B cell (primary cell): Measurements from ENCODE around the gene C3orf49. TPM values are rescaled to one million over a fixed set of nuclear protein-coding genes. Genes with fewer than 3 reads are reported as not detected.
A peak's percentile ranks its signal among the peaks of the same experiment; 100 is the strongest.

ENCODE experiments used
- ATAC-seq: fragments of 200-7000 bp; cut with Tn5 transposase; one replicate; pipeline ENCODE4 v1.10.0; 2021; ENCODE audit warnings: low read depth, mild to moderate bottlenecking, moderate number of reproducible peaks, moderate library complexity
- CTCF ChIA-PET: fragments of 350-600 bp; sonication (Branson Sonifier 250); formaldehyde crosslinking; loops from one replicate; lab custom pipeline; 2021; ENCODE audit warnings: antibody characterized with exemption, inconsistent platforms; lab: Charles Lee
- POLR2A ChIA-PET: fragments of 350-600 bp; sonication (Branson Sonifier 250); formaldehyde crosslinking; loops from one replicate; lab custom pipeline; 2021; ENCODE audit warnings: antibody characterized with exemption; lab: Charles Lee
- DNase-seq: peaks from one replicate; pipeline ENCODE4 v3.0.0; 2013
- H2AFZ ChIP-seq: 2 replicates; pipeline ENCODE4 v1.6.1; 2012; ENCODE audit warnings: mild to moderate bottlenecking, low read depth, low read length; ENCODE audit not compliant: insufficient read depth, poor library complexity, severe bottlenecking
- H3K27ac ChIP-seq, 2 donors: 1 replicate in 1 of 2; 2 replicates in 1 of 2; pipeline ENCODE4 v1.5.1; 2012 to 2013; ENCODE audit warnings: low read length in 2 of 2, mild to moderate bottlenecking in 2 of 2, moderate library complexity in 1 of 2
- H3K27me3 ChIP-seq, 4 experiments: fragments of 200-600 bp in 1 of 4; sonication (generic) in 1 of 4; replicated peaks in 1 of 4; 1 replicate in 2 of 4; 2 replicates in 2 of 4; pipeline versions ENCODE4 v1.6.1 to v1.7.0; 2013 to 2016; ENCODE audit warnings: low read length in 3 of 4, mild to moderate bottlenecking in 2 of 4, mixed read lengths in 1 of 4, moderate library complexity in 1 of 4; ENCODE audit not compliant: insufficient read depth in 4 of 4, control insufficient read depth in 3 of 4; ENCODE audit errors: control extremely low read depth in 1 of 4
- H3K36me3 ChIP-seq, 2 experiments: replicated peaks in 1 of 2; 1 replicate in 1 of 2; 2 replicates in 1 of 2; pipeline versions ENCODE4 v1.6.1 to v1.7.1; 2013; ENCODE audit warnings: low read length in 1 of 2; ENCODE audit not compliant: insufficient read depth in 2 of 2, control insufficient read depth in 1 of 2; ENCODE audit errors: control extremely low read depth in 1 of 2, extremely low read depth in 1 of 2
- H3K4me1 ChIP-seq, 2 donors: fragments of 200-600 bp in 1 of 2; sonication (generic) in 1 of 2; 1 replicate in 1 of 2; 2 replicates in 1 of 2; pipeline versions ENCODE4 v1.5.1 to v1.6.1; 2013 to 2017; ENCODE audit warnings: low read length in 2 of 2; ENCODE audit not compliant: control insufficient read depth in 2 of 2, insufficient read depth in 2 of 2
- H3K4me2 ChIP-seq: replicated peaks from 2 replicates; pipeline ENCODE3; 2012; ENCODE audit warnings: mild to moderate bottlenecking, low read depth, low read length; ENCODE audit not compliant: poor library complexity, severe bottlenecking
- H3K4me3 ChIP-seq, 5 experiments: fragments of 200-600 bp in 1 of 5; sonication (generic) in 1 of 5; 1 replicate in 3 of 5; 2 replicates in 2 of 5; pipeline versions ENCODE4 v1.5.1 to v1.7.0; 2011 to 2016; ENCODE audit warnings: low read length in 4 of 5, mild to moderate bottlenecking in 4 of 5, low read depth in 2 of 5, control low read depth in 1 of 5, moderate library complexity in 1 of 5; ENCODE audit not compliant: insufficient read depth in 1 of 5; ENCODE audit errors: control extremely low read depth in 1 of 5, extremely low read depth in 1 of 5
- H3K79me2 ChIP-seq: fragments of 200-600 bp; sonication (generic); one replicate; pipeline ENCODE4 v1.6.0; 2016; ENCODE audit warnings: low read length; ENCODE audit not compliant: control insufficient read depth, insufficient read depth
- H3K9ac ChIP-seq: fragments of 200-600 bp; sonication (generic); 2 replicates; pipeline ENCODE4 v1.6.1; 2017; ENCODE audit warnings: mild to moderate bottlenecking, low read length, moderate library complexity
- H3K9me3 ChIP-seq, 3 donors: one replicate each; pipeline versions ENCODE4 v1.6.1 to v1.7.1; 2013; ENCODE audit warnings: low read length in 2 of 3; ENCODE audit not compliant: control insufficient read depth in 2 of 3, insufficient read depth in 1 of 3; ENCODE audit errors: control extremely low read depth in 1 of 3
- H4K20me1 ChIP-seq: 2 replicates; pipeline ENCODE4 v1.6.0; 2012; ENCODE audit warnings: mild to moderate bottlenecking, low read length; ENCODE audit not compliant: insufficient read depth, control insufficient read depth, poor library complexity, severe bottlenecking
- H3K27ac Mint-ChIP-seq: one replicate; pipeline ENCODE4 v1.8.0; 2021; ENCODE audit warnings: mixed read lengths
- H3K27me3 Mint-ChIP-seq: one replicate; pipeline ENCODE4 v1.8.0; 2021; ENCODE audit warnings: mixed read lengths
- H3K4me1 Mint-ChIP-seq: one replicate; pipeline ENCODE4 v1.8.0; 2021; ENCODE audit warnings: mixed read lengths
- H3K4me3 Mint-ChIP-seq: one replicate; pipeline ENCODE4 v1.8.0; 2021; ENCODE audit warnings: mixed read lengths
- H3K9me3 Mint-ChIP-seq: one replicate; pipeline ENCODE4 v1.8.0; 2022; ENCODE audit warnings: mixed read lengths; ENCODE audit not compliant: insufficient read depth
- CTCF ChIP-seq: fragments of 200-600 bp; IDR thresholded peaks from one replicate; pipeline ENCODE4 v1.8.0; 2022; ENCODE audit warnings: antibody characterized with exemption, mild to moderate bottlenecking
- EZH2 ChIP-seq: IDR thresholded peaks from 2 replicates; pipeline ENCODE4 v1.6.1; 2012; ENCODE audit warnings: borderline replicate concordance, low read depth, mild to moderate bottlenecking, moderate library complexity, low read length; ENCODE audit not compliant: insufficient read depth, poor library complexity, severe bottlenecking
- WGBS: methylation state at CpG from one replicate; pipeline ENCODE4 v1.1.5; 2013; ENCODE audit warnings: missing lambda C conversion rate; ENCODE audit not compliant: insufficient coverage; 5-methylcytosine and 5-hydroxymethylcytosine counted together
- intact Hi-C: fragments of 100-400 bp; cut with micrococcal nuclease; formaldehyde crosslinking; loops from one replicate; pipeline ENCODE4 v1.10.0; 2022
- polyA minus RNA-seq: library from RNA; depleted of rRNA, polyadenylated mRNA; stranded (reverse); fragments of >200 nt; gene quantifications from 2 replicates; pipeline ENCODE4 v1.2.3, GENCODE V29; 2012
- polyA plus RNA-seq: library from polyadenylated mRNA; depleted of rRNA; stranded (reverse); fragments of >200 nt; gene quantifications from 2 replicates; pipeline ENCODE4 v1.2.3, GENCODE V29; 2012
- total RNA-seq, 2 donors: library from RNA; stranded (reverse); fragments of 120-200 nt in 1 of 2; gene quantifications; 1 replicate in 1 of 2; 2 replicates in 1 of 2; pipeline versions ENCODE4 v1.2.3 to v1.2.4, GENCODE V29; 2013 to 2022

The C3orf49 gene
- total RNA-seq (not detected in 2 replicates), polyA plus RNA-seq (not detected in 2 replicates), polyA minus RNA-seq (not detected in 2 replicates)
- total RNA-seq (2013), result not detected

DNA sequence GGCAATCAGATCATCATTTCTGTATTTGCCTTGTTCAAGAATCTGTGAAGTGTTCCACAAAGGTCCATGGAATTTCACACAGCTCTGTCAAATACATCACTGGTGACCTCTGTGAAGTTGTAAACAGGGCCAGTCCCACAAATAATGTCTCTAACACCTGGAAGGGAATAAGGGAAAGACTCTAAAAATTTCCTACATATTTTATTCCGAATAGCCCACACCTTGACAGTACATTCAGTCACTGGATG is at the start of gene C3orf49:
C3orf49 (plus strand) TSS at position 149 of the 248 bp plus-strand sequence. CDS start 173 bp downstream, outside the sequence.
- intact Hi-C loops, result no loop called here

DNA sequence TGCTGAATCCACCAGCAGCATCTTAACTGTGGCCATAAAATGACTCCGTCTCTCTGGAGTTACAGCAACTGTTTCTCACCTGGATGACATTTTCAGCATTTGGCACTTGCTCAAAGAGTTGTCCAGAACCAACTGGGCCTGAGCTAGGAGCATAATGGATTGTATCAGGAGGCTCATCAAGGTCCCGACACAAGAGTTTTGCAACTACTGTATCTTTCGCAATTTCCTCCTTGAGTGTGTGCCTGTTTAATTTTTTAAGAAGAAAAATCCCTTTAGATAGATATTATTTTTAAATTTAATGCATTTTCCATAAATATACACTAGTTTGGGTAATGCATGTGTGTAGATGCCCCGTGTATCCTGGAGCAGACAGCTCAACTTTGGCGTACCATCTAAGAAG is 44.3 kb upstream of the C3orf49 start:
- no peak for ATAC-seq
- Mint-ChIP-seq H3K27ac (no peak overlapping the region), H3K4me1 (no peaks in the 10 kb centered on the region), H3K9me3 (no peaks in the 10 kb centered on the region), H3K27me3 (peaks cover 10% of the 10 kb centered on the region), H3K4me3 (no peak overlapping the region)
- Histone ChIP-seq H3K4me2 (no peak overlapping the region), H3K4me3 (no peak overlapping the region), H3K79me2 (no peaks in the 10 kb centered on the region), H3K9me3 (no peaks in the 10 kb centered on the region), H4K20me1 (no peaks in the 10 kb centered on the region), H3K9ac (no peak overlapping the region), H2AFZ (no peak overlapping the region), H3K4me1 (no peaks in the 10 kb centered on the region), H3K27ac (no peak overlapping the region), H3K27me3 (no peaks in the 10 kb centered on the region), H3K36me3 (no peaks in the 10 kb centered on the region)
- 81% methylated on average over 2 of the region's 5 CpGs for WGBS
- TF ChIP-seq EZH2 (no peak), CTCF (no peak)
- no peak for DNase-seq
- CTCF ChIA-PET, result no interaction called here
- POLR2A ChIA-PET, result no interaction called here
- intact Hi-C loops, result no loop called here

More for the DNA sequence above, at the start of gene C3orf49:
- Mint-ChIP-seq H3K27ac (no peak within 1 kb of the TSS), H3K27me3 (no peaks in the 10 kb centered on the region), H3K9me3 (no peaks in the 10 kb centered on the region), H3K4me1 (no peaks in the 10 kb centered on the region), H3K4me3 (no peak within 1 kb of the TSS)
- peaks cover 0 to 3% of the 10 kb centered on the region in 2 experiments for H3K36me3 ChIP-seq
- no peaks in the 10 kb centered on the region for H3K4me1 ChIP-seq
- no peak within 1 kb of the TSS for H3K4me2 ChIP-seq
- no peak within 1 kb of the TSS for H3K9ac ChIP-seq
- ATAC-seq (no peak), DNase-seq (no peak)
- H3K79me2 ChIP-seq, result no peaks in the 10 kb centered on the region
- WGBS, result no CpG with 5 or more reads among the region's 1 CpG
- POLR2A ChIA-PET, result no interaction called here
- H3K4me3 ChIP-seq, result no peak within 1 kb of the TSS
- H3K27me3 ChIP-seq, result no peaks in the 10 kb centered on the region
- CTCF ChIA-PET, result interaction anchor here (0.6 to 2.1 kb wide), 16 partner anchors 9 to 1617 kb away, joined by 3 to 15 read pairs (median 3); no protein-coding TSS in a partner anchor
- H3K27ac ChIP-seq, result no peak within 1 kb of the TSS
- no peaks in the 10 kb centered on the region for H3K9me3 ChIP-seq
- peak within 1 kb of the TSS; percentile 4 for H2AFZ ChIP-seq
- no peaks in the 10 kb centered on the region for H4K20me1 ChIP-seq
- no peak for TF ChIP-seq CTCF
- TF ChIP-seq EZH2, result no peak
